SH-SY5Y (cell line): ENCODE data around the gene RSBN1L.

ENCODE experiments used
- GATA2 ChIP-seq: IDR thresholded peaks from 2 replicates; pipeline ENCODE4 v1.6.1; 2011; ENCODE audit warnings: mild to moderate bottlenecking, low read depth, low read length
- GATA3 ChIP-seq: IDR thresholded peaks from 2 replicates; pipeline ENCODE4 v1.6.1; 2011; ENCODE audit warnings: low read depth, mild to moderate bottlenecking, low read length, moderate library complexity

GRCh38 chr7:77806425-77806824 lies 110.2 kb downstream of the RSBN1L start:
- TF ChIP-seq GATA2 (no peak), GATA3 (no peak)
